ENCODE measurements around the gene SARDH. TPM values are rescaled to one million over a fixed set of nuclear protein-coding genes. Genes with fewer than 3 reads are reported as not detected.

Gene SARDH
- total and polyA plus RNA-seq, 8 donors, result 8.9 to 43.3 (median 20.5) TPM

DNA sequence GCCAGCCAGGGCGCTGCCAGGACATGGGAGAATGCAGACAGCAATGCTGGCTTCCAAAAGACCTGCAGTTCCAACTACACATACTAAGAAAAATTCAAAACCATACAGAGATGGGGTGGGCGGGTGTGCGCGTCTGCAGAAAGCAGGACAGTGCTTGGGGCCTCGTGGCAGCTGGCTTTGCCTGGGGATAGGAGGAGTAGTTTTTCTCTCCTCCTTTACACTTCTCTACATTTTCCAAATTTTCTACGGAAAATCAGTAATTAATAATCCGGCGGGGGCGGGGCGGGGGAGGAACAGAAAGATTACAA is 43.6 kb upstream of the SARDH start:
- FAIRE-seq (no peak), DNase-seq (peak in 2 of 6 donors; percentile 19 to 37), ATAC-seq (no peak)
- intact Hi-C loops (cut with DNase I), result loop anchor here in 1 of 3 donors (5.0 kb wide), 1 partner anchor 216 kb away; no protein-coding TSS in a partner anchor
- H3K4me1 ChIP-seq, result no peaks in the 10 kb centered on the region
- H3K36me3 ChIP-seq, result peaks cover 0 to 27% (median 8%) of the 10 kb centered on the region in 3 donors
- H3K9me3 ChIP-seq, result no peaks in the 10 kb centered on the region
- no peaks in the 10 kb centered on the region for H3K27me3 ChIP-seq
- no peak overlapping the region for H3K27ac ChIP-seq
- WGBS, 2 donors, result 83 to 89% methylated on average over 10 of the region's 10 CpGs
- no peak overlapping the region for H3K4me3 ChIP-seq
- TF ChIP-seq, protein P1, sequence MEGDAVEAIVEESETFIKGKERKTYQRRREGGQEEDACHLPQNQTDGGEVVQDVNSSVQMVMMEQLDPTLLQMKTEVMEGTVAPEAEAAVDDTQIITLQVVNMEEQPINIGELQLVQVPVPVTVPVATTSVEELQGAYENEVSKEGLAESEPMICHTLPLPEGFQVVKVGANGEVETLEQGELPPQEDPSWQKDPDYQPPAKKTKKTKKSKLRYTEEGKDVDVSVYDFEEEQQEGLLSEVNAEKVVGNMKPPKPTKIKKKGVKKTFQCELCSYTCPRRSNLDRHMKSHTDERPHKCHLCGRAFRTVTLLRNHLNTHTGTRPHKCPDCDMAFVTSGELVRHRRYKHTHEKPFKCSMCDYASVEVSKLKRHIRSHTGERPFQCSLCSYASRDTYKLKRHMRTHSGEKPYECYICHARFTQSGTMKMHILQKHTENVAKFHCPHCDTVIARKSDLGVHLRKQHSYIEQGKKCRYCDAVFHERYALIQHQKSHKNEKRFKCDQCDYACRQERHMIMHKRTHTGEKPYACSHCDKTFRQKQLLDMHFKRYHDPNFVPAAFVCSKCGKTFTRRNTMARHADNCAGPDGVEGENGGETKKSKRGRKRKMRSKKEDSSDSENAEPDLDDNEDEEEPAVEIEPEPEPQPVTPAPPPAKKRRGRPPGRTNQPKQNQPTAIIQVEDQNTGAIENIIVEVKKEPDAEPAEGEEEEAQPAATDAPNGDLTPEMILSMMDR (IDR thresholded peaks at IDR 0.05), result no peak

DNA sequence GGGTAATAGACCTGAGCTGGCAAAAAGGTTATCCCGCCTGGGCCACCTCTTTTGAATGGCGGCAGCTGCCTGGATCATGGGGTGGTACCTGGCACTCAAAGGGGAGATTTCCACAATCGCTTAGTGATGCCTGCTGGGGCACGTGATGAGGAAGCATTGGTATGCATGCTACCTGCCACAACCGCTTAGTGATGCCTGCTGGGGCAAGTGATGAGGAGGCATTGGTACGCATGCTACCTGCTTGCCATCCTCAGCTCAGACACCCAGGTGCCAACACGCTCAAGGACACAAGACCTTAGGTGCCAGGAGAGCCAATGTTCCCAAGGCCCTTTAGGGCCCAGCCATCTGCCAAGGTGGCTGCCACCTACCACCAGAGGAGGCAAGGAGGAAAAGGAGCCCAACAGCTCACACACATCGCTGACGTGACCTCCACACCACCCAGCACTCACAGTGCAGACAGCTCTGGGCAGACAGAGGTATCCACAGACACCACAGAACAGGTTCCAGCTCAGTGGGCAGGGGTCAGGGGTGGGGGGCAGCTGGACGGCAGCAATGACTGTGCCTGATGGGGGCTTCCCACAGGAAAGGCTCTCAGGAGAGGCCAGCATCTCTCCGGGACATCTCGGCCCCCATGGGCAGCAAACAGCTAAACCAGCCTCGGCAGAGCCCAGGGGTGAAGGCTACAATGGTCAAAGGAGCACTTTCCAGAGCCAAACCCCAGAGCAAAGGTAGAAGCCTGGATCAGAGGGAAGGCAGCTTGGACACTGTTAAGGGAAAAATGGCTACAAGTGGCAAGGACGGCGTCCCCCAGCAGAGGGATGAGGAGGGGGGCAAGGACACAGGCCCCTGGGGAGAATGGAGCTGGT is 43.0 kb upstream of the SARDH start:
- no peak for FAIRE-seq
- Histone ChIP-seq H3K27me3 (no peaks in the 10 kb centered on the region), H3K4me1 (no peaks in the 10 kb centered on the region), H3K36me3 (peaks cover 0 to 26% (median 14%) of the 10 kb centered on the region in 3 donors), H3K4me3 (no peak overlapping the region), H3K9me3 (no peaks in the 10 kb centered on the region), H3K27ac (no peak overlapping the region)
- intact Hi-C loops (cut with DNase I), result loop anchor here in 1 of 3 donors (5.0 kb wide), 1 partner anchor 216 kb away; no protein-coding TSS in a partner anchor
- peak in 2 of 6 donors; percentile 21 to 40 for DNase-seq
- TF ChIP-seq, protein P1 (IDR thresholded peaks at IDR 0.05), result no peak
- ATAC-seq, result no peak
- WGBS, 2 donors, result 89 to 94% methylated on average over 15 of the region's 15 CpGs

DNA sequence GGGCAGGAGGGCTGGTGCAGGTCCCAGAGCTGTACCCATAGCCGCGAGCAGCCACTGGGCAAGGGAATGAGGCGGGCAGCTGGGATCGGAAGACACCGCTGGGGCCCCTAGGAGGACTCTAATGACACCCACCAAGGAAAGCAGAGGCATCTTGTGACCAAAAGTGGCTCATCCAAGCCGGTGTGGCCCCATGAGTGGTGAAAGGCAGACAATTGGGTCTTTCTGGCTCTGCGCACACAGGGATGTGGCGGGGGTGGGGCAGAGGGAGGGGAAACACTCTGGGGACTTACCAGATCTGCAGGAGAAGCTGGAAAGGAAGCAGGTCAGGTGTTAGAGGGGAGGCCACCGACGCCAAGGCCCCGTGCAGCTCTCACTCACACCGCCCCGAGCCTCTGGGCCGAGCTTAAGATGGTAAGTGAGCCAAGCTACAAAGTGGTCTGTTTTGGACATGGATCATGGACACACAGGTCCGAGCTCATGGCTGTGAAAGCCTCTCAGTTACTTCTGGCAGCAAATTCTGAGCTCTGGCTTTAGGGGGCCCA is 42.3 kb upstream of the SARDH start:
- Histone ChIP-seq H3K4me3 (no peak overlapping the region), H3K27me3 (no peaks in the 10 kb centered on the region), H3K36me3 (peaks cover 0 to 26% (median 18%) of the 10 kb centered on the region in 3 donors), H3K27ac (no peak overlapping the region), H3K9me3 (no peaks in the 10 kb centered on the region), H3K4me1 (no peaks in the 10 kb centered on the region)
- FAIRE-seq (no peak), DNase-seq (peak in 2 of 6 donors; percentile 20 to 49), ATAC-seq (no peak)
- WGBS, 2 donors, result 94 to 95% methylated on average over 13 to 15 of the region's 15 CpGs
- TF ChIP-seq, protein P1 (IDR thresholded peaks at IDR 0.05), result no peak
- intact Hi-C loops (cut with DNase I), result loop anchor here in 1 of 3 donors (5.0 kb wide), 1 partner anchor 217 kb away; no protein-coding TSS in a partner anchor

DNA sequence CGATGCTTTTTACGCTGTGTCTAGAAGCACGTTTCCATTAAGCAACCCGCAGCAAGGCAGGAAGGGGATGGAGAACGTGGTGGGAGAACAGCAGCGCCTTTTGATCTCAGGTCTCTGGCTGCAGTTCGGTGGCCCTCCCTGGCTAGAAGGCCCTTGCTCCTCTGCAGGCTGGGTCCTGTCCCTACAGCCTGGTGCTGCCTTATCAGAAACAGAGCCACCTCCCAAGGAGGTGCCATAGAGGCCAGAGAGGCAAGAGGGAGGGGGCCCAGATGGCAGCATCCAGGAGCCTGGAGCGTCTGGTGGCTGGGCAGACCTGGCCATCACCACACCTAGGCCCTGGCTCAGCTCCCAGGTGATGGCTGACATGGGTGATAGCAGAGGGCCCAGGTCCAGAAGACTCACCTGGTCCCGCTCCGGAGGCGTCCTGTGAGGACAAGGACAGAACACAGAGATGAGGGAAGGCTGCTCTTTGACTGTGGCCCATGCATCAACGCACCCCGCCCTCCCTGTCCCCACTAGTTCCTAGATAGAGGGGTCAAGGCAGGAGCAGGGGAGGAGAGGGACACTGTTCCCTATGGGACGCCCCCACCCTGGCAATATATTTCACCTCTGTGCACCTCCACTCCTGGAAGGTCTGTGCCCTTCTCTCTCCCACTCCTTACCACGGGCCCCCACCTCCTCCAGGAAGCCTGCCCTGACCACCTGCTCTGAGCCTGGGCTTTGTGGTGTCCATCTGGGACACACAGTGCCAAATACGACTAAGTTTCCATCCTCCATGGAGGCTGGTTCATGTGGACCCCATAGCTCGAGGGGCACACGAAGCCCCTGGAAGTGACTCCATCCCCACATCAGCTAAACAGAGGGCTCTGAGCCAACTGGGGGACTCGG is 41.6 kb upstream of the SARDH start:
- WGBS, 2 donors, result 85 to 87% methylated on average over 19 of the region's 19 CpGs
- Histone ChIP-seq H3K27me3 (no peaks in the 10 kb centered on the region), H3K4me1 (no peaks in the 10 kb centered on the region), H3K36me3 (peaks cover 0 to 26% (median 18%) of the 10 kb centered on the region in 3 donors), H3K4me3 (no peak overlapping the region), H3K9me3 (no peaks in the 10 kb centered on the region), H3K27ac (no peak overlapping the region)
- TF ChIP-seq, protein P1 (IDR thresholded peaks at IDR 0.05), result no peak
- ATAC-seq, result no peak
- no peak for FAIRE-seq
- intact Hi-C loops (cut with DNase I), result loop anchor here in 1 of 3 donors (5.0 kb wide), 1 partner anchor 218 kb away; no protein-coding TSS in a partner anchor
- peak in 2 of 6 donors; percentile 43 to 60 for DNase-seq

Data from pancreas (tissue), 10 donors.